GM18520 (cell line): ENCODE data around the gene RAB11FIP3.

Experiments
- ATAC-seq: cut with Tn5 transposase; IDR thresholded peaks from one replicate; pipeline ENCODE4 v1.9.1; 2021; ENCODE audit not compliant: unreplicated experiment

Gene RAB11FIP3

DNA sequence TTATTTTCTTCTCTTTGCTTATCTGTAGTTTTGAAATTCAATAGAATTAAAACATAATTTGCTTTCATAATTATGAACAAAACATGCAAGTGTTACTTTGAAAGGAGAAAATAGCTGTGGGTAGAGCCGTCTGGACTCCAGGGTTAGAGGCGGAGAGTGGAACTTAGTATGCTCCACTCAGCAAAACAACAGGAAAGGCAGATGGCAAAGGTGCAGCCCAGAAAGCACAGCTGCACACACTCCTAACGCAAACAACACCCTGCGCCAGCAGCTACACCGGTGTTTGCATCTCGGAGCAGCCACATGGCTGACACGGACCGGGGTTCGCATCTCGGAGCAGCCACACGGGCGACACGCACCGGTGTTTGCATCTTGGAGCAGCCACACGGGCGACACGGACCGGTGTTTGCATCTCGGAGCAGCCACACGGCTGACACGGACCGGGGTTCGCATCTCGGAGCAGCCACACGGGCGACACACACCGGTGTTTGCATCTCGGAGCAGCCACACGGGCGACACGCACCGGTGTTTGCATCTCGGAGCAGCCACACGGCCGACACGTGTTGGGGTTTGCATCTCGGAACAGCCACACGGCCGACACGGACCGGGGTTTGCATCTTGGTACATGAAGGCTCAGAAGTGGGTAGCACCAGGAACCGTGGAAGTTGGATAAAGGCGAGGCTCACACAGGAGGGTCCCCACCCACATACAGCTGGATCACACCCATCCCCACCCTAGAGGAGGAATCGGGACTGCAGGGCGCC is 89.9 kb downstream of the RAB11FIP3 start:
- no peak for ATAC-seq

DNA sequence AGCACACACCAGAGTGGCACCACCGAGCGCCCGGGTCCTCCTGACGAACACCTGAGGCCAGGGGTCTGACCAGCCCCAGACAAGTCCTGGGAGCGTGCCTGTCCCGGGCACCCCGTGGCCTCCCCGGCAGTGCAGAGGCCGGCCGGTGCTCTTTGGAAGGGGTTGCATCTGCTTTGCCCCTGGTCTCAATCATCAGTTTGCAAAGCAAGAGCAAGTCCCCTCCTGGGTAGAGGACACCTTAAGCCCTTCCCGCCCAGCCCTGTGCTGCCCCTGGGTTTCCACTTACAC is 90.4 kb downstream of the RAB11FIP3 start:
- ATAC-seq: no peak

DNA sequence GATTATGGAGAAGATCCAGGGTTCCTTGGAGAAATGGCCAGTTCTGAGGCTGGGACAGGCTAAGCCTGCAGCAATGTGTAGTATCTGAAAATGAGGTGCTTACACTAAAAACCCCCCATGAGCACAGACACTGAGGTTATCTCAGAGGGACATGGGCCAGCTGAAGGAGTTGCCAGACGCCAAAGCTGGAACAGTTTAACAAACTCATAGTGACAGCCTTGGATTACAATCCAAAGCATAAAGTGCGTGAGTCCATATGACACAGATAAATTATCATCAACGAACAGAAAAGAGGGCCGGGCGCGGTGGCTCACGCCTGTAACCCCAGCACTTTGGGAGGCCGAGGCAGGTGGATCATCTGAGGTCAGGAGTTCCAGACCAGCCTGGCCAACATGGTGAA is 90.9 kb downstream of the RAB11FIP3 start:
- no peak for ATAC-seq

DNA sequence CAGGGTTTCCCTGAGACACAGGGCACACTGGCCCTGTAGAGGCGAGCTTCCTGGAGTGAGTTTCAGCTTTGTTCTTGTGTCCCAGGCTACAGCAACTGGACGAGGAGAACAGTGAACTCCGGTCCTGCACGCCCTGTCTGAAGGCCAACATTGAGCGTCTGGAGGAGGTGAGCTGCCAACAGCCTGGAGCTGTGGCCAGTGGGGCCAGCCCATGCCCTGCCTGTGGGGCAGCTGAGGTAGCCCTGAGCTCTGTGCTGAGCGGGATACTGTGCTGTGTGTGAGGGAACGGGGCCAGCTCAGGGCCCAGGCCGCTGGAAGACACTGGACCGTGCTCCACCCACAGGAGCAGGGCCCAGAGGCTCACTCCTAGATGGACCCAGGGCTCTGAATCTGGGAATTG is 93.4 kb downstream of the RAB11FIP3 start:
- ATAC-seq: no peak

DNA sequence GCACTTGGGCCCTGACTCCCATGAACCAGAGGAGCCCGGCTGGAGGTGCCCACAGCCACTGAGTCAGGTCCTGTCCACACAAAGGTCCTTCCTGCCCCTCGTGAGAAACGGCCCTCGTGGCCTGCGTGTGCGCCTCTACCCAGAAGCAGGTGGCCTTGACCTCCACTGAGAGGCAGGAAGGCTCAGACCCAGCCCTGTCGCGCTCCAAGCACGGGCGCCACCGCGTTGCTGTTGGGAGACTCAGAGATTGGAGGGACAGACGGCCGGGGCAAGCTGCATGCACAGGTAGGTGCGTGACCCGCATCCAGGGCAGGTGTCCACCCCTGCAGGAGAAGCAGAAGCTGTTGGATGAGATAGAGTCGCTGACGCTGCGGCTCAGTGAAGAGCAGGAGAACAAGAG is 94.0 kb downstream of the RAB11FIP3 start:
- ATAC-seq: no peak

DNA sequence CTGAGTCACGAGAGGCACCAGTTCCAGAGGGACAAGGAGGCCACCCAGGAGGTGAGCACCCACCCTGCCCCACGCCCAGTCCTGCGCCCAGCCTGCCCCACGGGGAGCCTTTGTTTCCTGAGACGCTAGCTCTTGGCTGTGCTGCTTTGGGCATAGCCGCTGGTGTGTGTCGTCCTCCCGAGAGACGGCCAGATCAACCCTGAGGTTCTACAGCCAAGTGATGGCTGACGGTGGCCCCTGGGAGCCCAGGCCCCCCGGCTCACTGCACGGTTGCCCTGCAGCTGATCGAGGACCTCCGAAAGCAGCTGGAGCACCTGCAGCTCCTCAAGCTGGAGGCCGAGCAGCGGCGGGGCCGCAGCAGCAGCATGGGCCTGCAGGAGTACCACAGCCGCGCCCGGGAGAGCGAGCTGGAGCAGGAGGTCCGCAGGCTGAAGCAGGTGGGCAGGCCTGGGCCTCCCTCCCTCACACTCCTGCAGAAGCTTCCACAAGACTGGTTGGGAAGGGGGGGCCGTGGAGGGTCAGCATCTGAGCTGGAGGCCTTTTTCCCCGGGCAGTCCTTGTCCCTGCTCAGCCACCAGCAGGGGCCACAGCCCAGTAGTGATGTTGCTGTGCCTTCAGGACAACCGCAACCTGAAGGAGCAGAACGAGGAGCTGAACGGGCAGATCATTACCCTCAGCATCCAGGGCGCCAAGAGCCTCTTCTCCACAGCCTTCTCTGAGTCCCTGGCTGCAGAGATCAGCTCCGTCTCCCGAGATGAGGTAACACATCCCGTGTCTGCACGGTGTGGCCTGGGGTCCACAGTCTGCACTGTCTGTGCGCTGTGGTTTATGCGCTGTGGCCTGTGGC is 94.6 kb downstream of the RAB11FIP3 start:
- ATAC-seq: no peak

DNA sequence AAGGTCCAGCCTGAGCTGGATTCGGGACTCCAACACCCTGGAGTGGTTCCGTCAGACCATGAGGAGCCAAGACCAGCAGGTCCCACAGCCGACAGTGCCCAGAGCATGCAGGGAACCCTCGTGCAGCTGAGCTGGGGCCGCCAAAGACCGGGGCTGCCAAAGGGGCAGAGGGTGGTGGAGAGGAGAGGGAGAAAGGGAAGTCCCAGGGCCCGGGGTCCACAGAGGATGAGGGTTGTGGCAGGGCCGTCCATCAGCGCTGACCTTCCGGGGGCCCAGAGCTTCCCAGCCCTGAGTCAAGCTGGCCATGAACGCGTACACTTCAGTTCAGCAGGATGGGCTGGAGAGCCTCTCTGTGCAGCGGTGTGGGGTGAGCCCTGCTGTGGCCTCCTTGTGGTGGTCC is 95.4 kb downstream of the RAB11FIP3 start:
- no peak for ATAC-seq

DNA sequence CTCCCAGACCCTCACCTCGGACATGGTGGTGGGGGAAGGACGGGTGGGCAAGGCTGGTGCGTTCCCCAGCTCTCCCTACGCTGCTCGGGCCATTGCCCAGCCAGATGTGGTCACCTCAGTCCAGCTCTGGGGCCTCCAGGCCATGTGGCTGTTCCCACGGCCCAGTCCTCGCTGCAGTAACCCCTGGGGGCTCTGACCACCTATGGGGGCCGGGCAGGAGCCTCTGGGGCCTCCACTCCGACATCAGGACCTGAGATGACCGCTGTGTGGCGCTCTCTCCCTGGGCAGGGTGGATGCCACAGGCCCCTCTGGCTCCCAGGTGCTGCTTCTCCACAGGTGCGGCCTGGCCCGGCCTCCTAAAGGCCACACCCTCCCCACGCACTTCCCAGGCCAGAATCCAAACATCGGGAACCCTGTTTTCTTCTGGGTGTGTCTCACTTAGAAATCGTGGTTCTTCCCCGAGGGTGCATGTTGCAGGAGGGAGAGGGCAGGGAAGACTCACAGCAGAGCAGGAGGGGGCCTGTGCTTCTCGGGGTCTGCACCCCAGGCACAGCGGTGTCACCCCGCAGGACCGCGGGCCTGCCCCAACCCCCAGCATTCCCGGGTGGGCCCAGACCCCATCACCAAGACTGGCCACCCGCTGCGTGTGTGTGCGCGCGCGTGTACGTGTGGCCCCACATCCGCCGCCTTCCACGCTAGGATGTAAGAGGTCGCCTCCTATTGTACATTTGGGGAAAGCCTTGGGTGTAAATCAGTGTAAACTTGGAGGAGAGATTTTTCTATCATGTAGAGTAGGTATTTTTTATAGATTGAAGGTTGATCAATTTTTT is 96.1 kb downstream of the RAB11FIP3 start:
- no peak for ATAC-seq

DNA sequence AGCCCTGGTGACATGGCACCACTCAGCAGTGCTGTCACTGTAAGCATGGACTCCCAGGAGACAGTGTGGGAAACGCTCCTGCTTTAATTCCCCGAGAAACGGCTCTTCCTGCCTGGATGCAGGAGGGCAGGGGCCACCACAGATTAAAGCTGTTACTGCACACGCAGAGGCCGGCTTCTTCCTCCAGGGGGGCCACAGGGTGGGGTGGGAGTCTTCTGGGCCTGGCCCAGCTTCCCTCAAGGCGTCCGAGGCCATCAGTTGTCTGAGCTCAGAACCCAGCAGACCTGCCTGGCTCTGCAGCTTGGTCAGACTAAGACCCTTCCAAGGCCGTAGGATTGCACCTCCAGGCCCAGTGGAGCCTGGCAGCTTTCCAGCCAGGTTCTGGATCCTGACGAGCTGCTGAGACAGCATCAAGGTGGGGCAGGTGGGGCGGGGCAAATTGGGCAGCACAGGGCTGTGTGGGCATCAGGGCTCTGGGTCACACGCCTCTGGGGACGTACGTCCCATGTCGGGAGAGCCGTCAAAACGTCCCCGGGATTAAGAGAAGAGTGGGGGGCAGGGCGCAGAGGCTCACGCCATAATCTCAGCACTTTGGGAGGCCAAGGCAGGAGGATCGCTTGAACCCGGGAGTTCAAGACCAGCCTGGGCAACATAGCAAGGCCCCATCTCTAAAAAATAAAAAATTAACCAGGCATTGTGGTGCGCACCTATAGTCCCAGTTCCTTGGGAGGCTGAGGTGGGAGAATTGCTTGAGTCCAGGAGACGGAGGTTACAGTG is 97.1 kb downstream of the RAB11FIP3 start:
- no peak for ATAC-seq

DNA sequence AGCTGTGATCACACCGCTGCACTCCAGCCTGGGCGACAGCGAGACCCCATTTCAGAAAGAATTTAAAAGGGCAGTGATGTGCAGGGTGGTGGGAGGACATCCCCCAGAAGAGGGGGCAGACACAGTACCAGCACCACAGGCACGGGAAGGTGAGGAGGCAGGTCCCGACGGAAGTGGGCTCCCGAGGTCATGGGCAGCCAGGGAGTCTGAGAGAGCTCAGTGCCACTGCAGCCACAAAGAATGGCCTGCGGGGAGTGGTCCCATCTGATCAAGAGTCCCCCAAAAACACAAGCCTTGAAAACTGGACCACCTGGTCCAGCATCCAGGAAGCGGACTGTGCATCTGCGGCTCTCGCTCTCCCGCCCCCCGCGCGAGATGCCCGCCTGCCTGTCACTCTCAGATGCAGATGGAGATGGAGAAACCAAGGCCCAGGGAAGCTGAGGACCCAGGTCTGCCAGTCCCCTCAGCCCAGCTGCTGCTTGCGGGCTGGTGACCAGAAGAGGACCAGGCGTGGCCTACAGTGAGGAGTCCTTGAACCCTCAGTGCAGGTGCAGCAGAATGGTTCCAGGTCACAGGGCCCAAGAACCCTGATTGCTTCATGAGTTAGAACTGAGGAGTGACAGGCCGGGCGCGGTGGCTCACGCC is 97.8 kb downstream of the RAB11FIP3 start:
- no peak for ATAC-seq

DNA sequence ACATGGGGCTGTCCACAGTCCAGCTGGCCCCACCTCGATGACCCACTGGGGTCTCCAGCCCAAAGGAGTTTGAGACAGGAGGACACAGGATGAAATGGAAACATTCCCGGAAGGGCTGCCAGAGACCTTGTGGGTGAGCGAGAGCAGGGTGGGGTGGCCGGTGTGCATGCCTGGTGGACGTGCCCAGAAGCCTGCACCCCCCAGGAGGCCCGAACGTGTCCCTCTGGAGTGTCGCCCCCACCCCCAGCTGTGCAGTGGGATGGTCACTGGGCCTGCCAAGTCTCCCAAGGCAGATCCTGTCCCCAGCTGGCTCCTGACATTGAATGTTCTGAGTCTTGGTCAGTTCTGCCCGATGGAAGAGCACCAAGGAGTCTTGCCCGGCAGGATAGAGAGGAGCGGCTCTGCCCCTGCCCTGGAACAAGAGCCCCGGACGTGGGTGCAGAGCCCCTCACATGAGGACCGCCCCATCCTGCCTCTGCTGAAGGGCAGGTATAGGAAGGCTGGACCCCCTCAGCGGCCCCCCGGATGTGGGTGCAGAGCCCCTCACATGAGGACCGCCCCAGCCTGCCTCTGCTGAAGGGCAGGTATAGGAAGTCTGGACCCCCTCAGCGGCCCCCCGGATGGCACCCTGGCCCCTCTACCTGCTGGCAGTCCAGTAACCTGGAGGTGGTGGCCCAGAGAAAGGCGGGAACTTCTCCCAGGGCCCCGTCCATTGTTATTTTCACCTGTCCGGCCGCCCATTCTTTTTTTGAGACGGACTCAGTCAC is 99.0 kb downstream of the RAB11FIP3 start:
- ATAC-seq: no peak

DNA sequence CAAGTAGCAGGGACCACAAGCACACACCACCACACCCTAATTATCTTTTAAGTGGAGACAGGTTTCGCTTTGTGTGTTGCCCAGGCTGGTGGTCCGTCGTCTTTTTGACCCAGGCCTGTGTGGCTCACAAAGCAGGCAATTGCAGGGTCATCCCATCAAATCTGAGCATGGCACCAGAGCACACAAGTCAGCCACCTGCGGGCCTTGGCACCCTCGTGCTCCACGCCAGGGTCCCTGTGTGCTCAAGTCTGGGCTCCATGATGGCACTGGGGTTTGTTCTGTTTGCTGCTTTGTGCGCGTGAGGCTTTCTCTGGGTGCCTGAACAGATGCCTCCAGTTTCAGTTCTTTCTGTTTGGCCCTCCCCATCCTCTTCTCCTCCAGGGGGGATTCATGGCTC is 99.7 kb downstream of the RAB11FIP3 start:
- no peak for ATAC-seq

DNA sequence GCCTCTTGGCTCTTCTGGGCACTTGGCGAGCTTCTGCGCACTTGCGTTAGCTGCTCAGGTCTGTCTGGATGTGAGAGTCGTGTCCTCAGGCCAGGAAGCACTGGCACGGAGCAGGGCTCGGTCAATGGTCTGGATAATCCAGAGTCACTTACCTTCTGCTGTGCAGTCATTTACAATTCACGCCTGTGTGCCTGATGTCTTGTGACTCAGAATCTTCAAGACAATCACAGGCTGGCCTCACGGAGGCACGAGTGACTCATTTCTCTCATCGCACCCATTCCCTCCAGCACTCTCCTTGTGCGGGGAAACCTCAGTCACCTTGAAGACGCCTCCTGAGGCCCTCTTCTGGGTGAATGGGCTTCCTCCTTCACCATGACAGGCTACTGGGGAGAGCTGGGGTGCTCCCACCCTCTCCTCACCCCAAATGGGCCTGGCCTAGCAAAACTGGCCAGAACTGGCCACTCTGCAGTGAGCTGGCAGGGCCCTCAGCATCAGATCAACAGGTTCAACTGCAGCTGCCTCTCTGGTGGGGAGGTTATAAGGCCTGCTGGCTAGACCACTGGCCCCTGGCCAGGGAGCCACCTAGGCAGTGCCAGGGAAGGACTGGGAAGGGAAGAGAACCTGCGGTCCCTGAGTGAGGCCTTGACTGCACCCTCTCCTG is 100.2 kb downstream of the RAB11FIP3 start:
- peak; percentile 28 for ATAC-seq

DNA sequence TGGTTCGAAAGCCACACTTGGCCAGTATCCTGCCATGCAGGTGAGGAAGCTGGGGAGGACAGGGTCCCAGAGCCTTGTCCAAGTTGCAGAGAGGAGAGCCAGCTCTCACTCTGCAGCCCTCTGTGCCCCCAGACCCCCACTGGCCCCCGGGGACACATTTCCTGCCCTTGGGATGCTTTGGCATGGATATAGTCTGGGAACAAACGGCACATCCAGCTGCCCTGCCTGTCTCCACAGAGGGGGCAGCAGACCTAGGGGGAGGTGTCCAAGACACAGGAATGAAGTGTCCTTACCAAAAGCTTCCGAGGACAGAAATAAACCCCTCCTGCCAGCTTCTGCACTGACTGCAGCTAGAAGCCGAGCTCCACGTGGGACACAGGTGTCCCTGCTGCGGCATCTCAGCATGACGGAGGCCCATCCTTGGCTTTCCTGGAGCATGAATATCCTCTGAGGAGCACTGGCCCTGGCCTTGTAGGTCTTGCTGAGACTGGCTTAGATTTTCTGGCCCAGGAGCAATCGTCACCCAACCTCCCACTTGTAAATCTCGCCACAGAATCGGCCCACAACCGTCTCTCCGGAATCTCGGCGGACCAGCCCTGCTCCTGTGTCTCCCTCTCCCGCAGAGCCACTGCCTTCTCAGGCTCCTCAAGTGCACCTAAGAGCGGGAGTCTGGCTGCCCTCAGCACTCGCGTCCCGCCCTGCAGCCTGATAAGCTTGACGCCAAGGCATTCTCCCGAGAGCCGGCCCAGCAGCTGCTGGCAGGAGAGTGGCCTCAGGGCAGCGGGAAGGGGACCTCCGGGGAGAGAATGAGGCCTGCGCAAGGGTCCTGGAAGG is 100.9 kb downstream of the RAB11FIP3 start:
- ATAC-seq: no peak

DNA sequence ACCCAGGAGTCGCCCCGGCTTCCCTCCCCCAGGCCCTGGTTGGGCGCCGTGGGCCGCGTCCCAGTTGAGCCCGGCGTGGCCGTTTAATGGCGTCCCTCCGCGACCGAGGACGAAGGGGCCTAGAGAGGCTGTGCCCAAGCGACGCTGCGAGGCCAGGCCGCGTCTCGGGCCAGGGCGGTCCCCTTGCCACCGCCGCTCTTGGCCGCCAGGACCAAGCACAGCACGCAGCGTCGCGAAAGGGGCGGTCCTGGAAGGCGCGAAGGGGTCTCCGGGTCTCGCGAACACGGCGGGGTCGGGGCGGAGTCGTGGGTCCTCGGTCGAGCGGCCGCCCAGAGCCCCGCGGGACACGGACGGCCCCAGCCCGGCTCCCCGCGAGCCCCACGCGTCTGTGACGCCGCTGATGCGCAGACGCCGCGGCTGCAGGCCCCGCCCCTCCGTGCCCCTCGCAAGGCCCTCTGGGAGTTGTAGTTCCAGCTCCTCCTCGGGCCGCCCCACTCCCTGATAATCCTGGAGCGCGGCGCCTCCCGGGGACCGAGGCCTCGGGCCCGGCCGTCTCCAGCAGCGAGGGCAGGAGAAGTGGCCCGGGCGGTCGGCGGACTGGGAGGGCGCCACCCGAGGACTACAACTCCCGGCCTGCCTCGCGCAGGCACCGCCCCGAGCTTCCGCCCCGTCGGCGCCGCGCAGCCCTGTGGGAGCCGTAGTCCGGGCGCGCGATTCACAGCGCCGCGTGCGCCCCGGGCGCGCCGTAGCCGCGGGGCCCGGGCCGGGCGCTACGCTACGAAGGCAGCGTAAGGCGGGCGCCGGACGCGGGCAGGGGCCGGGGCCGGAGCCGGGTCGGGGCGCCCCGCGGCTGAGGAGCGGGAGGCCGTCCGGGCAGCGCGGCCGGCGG is 101.8 kb downstream of the RAB11FIP3 start, which contains the start of gene CAPN15:
TSS of gene CAPN15 (plus strand) at position 698 of the 889 bp plus-strand sequence. CDS start 19,127 bp downstream, outside the sequence.
- ATAC-seq: peak; percentile 56

DNA sequence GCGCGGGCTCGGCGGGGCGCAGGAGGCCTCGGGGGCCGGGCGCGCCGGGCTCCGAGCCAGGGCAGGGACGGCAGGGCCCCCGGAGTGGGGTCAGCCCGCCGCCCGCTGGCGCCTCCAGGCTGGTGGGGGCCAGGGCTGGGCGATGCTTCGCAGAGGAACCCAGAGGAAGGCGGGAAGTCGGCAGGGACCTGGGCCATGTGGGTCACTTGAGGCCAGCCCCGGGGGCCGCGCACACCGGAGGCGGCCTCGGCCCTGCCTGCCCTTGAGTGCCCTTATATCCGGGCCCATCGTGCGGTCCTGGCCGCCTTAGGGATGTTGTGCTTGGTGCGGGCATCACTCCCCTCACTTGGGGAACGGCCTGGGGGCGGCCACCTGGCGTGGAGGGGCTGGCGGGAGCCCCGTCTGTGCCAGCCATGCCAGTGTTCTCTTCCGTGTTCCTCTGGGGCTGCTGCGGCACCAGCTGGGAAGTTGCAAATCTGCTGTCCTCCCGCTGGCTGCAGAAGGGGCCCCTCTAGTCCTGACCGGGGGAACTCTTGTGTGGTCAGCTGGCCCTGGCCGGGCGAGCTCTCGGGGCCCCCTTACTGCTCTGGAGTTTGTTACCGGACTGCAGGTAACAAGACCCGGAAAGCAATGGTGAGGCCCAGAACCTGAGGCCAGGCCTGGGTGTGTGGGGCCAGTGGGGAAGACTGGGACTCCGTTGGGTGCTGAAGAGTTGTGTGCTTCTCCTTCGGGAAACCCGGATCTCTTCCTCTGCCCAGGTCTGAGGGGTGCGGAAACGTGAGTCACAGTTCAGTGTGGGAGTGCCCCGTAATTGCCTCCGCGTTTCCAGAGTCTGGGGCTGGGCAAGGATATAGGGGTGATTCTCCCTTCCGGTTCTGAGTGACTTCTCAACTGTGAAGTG is 102.9 kb downstream of the RAB11FIP3 start:
- ATAC-seq: peak; percentile 3
